Vagina (tissue), 2 donors: ENCODE measurements around the gene OR5K1.

ENCODE experiments used
- CTCF ChIP-seq, 3 experiments: fragments of 450-650 bp in 2 of 3; fragments of 200-600 bp in 1 of 3; sonication (generic) in 1 of 3; IDR thresholded peaks; one replicate each; pipeline ENCODE4 v1.5.1; 2017 to 2019; ENCODE audit warnings: antibody characterized with exemption in 3 of 3, mild to moderate bottlenecking in 2 of 3, moderate library complexity in 2 of 3
- POLR2A ChIP-seq, 2 donors: fragments of 450-650 bp; IDR thresholded peaks; one replicate each; pipeline ENCODE4 v1.6.1; 2017; ENCODE audit warnings: antibody characterized with exemption in 2 of 2, mild to moderate bottlenecking in 2 of 2, moderate library complexity in 2 of 2

GRCh38 chr3:98454929-98455328 is 8.1 kb upstream of the OR5K1 start:
- no peak for TF ChIP-seq CTCF (IDR thresholded peaks at IDR 0.05)
- TF ChIP-seq POLR2A (IDR thresholded peaks at IDR 0.05) = no peak
